GM12878 (cell line): Measurements from ENCODE around the gene SVIL.

Source experiments
- FOS ChIP-seq: IDR thresholded peaks from 3 replicates; pipeline ENCODE4 v1.6.1; 2011; ENCODE audit warnings: borderline replicate concordance; ENCODE audit not compliant: insufficient read length; ENCODE audit errors: extremely low read depth
- HCFC1 ChIP-seq: fragments of 150-350 bp; IDR thresholded peaks from 2 replicates; pipeline ENCODE4 v1.6.1; 2014; ENCODE audit warnings: low read length
- NFYB ChIP-seq: IDR thresholded peaks from 2 replicates; pipeline ENCODE4 v1.6.1; 2011; ENCODE audit warnings: low read depth, mild to moderate bottlenecking, low read length, improper control_type of control experiment, moderate library complexity; ENCODE audit not compliant: insufficient read depth
- RAD21 ChIP-seq: IDR thresholded peaks from 2 replicates; pipeline ENCODE4 v1.6.1; 2011; ENCODE audit warnings: mild to moderate bottlenecking, low read depth, low read length, moderate library complexity; ENCODE audit not compliant: insufficient read depth
- ZNF274 ChIP-seq: IDR thresholded peaks from one replicate; pipeline ENCODE4 v1.8.0; 2011; ENCODE audit not compliant: insufficient read length, insufficient read depth
- TF ChIP-seq, protein P1 (sequence below), 3 experiments: IDR thresholded peaks in 2 of 3; conservative IDR thresholded peaks in 1 of 3; 2 replicates each; pipeline ENCODE4 v1.5.1; 2011; ENCODE audit warnings: low read depth in 3 of 3, low read length in 3 of 3, mild to moderate bottlenecking in 3 of 3, control low read depth in 2 of 3, moderate library complexity in 2 of 3, inconsistent platforms in 1 of 3, mixed read lengths in 1 of 3; ENCODE audit not compliant: control insufficient read depth in 2 of 3, insufficient read depth in 1 of 3; ENCODE audit errors: extremely low read depth in 1 of 3

DNA sequence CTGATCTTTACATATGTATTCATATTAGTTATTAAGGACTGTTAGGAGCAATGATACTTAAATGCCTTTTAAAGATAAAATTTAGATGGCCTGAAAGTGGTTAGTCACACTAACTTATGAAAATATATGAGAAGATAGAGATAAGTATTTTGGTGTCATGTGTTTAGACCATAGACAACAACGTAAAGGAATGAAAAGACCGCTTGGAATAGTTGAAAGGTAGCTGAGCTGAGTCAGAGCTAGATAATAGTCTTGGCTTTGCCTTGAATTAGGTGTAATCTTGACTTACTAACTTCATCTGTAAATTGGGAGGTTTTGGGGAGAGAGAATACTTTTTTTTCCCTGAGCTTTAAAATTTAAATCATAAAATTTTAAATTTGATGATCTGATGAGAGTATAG lies 218.9 kb downstream of the SVIL start:
- TF ChIP-seq HCFC1 (no peak), FOS (no peak), RAD21 (no peak), NFYB (no peak), ZNF274 (no peak)
- TF ChIP-seq, protein P1, sequence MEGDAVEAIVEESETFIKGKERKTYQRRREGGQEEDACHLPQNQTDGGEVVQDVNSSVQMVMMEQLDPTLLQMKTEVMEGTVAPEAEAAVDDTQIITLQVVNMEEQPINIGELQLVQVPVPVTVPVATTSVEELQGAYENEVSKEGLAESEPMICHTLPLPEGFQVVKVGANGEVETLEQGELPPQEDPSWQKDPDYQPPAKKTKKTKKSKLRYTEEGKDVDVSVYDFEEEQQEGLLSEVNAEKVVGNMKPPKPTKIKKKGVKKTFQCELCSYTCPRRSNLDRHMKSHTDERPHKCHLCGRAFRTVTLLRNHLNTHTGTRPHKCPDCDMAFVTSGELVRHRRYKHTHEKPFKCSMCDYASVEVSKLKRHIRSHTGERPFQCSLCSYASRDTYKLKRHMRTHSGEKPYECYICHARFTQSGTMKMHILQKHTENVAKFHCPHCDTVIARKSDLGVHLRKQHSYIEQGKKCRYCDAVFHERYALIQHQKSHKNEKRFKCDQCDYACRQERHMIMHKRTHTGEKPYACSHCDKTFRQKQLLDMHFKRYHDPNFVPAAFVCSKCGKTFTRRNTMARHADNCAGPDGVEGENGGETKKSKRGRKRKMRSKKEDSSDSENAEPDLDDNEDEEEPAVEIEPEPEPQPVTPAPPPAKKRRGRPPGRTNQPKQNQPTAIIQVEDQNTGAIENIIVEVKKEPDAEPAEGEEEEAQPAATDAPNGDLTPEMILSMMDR (IDR thresholded peaks at IDR 0.05 in 2 of 3, conservative IDR thresholded peaks at IDR 0.05 in 1 of 3; ENCODE audit: control insufficient read depth in 2 of 3, extremely low read depth in 1 of 3, insufficient read depth in 1 of 3, low read depth in 3 of 3, low read length in 3 of 3): no peak
